Ishikawa (cell line): ENCODE data around the gene SLC9A6.

Experiments
- CEBPB ChIP-seq: IDR thresholded peaks from 2 replicates; pipeline ENCODE4 v1.6.1; 2012
- CREB1 ChIP-seq: IDR thresholded peaks from 2 replicates; pipeline ENCODE4 v1.6.1; 2012; ENCODE audit warnings: low read depth
- EGR1 ChIP-seq: IDR thresholded peaks from 2 replicates; pipeline ENCODE4 v1.6.1; 2012
- EP300 ChIP-seq: IDR thresholded peaks from 2 replicates; pipeline ENCODE4 v1.6.1; 2012; ENCODE audit warnings: borderline replicate concordance
- FOXM1 ChIP-seq: IDR thresholded peaks from 2 replicates; pipeline ENCODE4 v1.6.1; 2012; ENCODE audit warnings: low read depth, borderline replicate concordance
- MAX ChIP-seq: IDR thresholded peaks from 2 replicates; pipeline ENCODE4 v1.6.1; 2012
- NFIC ChIP-seq: IDR thresholded peaks from 2 replicates; pipeline ENCODE4 v1.6.1; 2012
- RAD21 ChIP-seq: IDR thresholded peaks from 2 replicates; pipeline ENCODE4 v1.6.1; 2012; ENCODE audit warnings: low read depth
- TAF1 ChIP-seq: IDR thresholded peaks from 2 replicates; pipeline ENCODE4 v1.6.1; 2012; ENCODE audit warnings: low read depth, mild to moderate bottlenecking
- TCF12 ChIP-seq: IDR thresholded peaks from 2 replicates; pipeline ENCODE4 v1.6.1; 2012; ENCODE audit warnings: low read depth
- TEAD4 ChIP-seq: IDR thresholded peaks from 2 replicates; pipeline ENCODE4 v1.6.1; 2012
- YY1 ChIP-seq: IDR thresholded peaks from 2 replicates; pipeline ENCODE4 v1.6.1; 2012; ENCODE audit warnings: low read depth
- ZBTB7A ChIP-seq: IDR thresholded peaks from 2 replicates; pipeline ENCODE4 v1.6.1; 2012; ENCODE audit warnings: low read depth
- TF ChIP-seq, protein P1 (sequence below): IDR thresholded peaks from 2 replicates; pipeline ENCODE4 v1.6.1; 2012; ENCODE audit warnings: low read depth, mild to moderate bottlenecking
- TF ChIP-seq, protein P2 (sequence below): IDR thresholded peaks from 2 replicates; pipeline ENCODE4 v1.6.1; 2012

SLC9A6 gene

GRCh38 chrX:136039968-136040367, 54.7 kb downstream of the SLC9A6 start:
- no peak for TF ChIP-seq TCF12
- TF ChIP-seq TEAD4: no peak
- no peak for TF ChIP-seq MAX
- no peak for TF ChIP-seq CREB1
- no peak for TF ChIP-seq FOXM1
- no peak for TF ChIP-seq EGR1
- TF ChIP-seq TAF1: no peak
- no peak for TF ChIP-seq RAD21
- TF ChIP-seq EP300: no peak
- TF ChIP-seq, protein P1, sequence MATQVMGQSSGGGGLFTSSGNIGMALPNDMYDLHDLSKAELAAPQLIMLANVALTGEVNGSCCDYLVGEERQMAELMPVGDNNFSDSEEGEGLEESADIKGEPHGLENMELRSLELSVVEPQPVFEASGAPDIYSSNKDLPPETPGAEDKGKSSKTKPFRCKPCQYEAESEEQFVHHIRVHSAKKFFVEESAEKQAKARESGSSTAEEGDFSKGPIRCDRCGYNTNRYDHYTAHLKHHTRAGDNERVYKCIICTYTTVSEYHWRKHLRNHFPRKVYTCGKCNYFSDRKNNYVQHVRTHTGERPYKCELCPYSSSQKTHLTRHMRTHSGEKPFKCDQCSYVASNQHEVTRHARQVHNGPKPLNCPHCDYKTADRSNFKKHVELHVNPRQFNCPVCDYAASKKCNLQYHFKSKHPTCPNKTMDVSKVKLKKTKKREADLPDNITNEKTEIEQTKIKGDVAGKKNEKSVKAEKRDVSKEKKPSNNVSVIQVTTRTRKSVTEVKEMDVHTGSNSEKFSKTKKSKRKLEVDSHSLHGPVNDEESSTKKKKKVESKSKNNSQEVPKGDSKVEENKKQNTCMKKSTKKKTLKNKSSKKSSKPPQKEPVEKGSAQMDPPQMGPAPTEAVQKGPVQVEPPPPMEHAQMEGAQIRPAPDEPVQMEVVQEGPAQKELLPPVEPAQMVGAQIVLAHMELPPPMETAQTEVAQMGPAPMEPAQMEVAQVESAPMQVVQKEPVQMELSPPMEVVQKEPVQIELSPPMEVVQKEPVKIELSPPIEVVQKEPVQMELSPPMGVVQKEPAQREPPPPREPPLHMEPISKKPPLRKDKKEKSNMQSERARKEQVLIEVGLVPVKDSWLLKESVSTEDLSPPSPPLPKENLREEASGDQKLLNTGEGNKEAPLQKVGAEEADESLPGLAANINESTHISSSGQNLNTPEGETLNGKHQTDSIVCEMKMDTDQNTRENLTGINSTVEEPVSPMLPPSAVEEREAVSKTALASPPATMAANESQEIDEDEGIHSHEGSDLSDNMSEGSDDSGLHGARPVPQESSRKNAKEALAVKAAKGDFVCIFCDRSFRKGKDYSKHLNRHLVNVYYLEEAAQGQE: no peak
- TF ChIP-seq, protein P2, sequence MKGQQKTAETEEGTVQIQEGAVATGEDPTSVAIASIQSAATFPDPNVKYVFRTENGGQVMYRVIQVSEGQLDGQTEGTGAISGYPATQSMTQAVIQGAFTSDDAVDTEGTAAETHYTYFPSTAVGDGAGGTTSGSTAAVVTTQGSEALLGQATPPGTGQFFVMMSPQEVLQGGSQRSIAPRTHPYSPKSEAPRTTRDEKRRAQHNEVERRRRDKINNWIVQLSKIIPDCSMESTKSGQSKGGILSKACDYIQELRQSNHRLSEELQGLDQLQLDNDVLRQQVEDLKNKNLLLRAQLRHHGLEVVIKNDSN: no peak
- TF ChIP-seq ZBTB7A: no peak
- no peak for TF ChIP-seq NFIC
- no peak for TF ChIP-seq YY1
- no peak for TF ChIP-seq CEBPB

- no peak for TF ChIP-seq EGR1
- TF ChIP-seq RAD21: no peak
- TF ChIP-seq TEAD4: no peak
- TF ChIP-seq, protein P1: no peak
- no peak for TF ChIP-seq FOXM1
- no peak for TF ChIP-seq NFIC
Measured at GRCh38 chrX:136041254-136041812, 56.1 kb downstream of the SLC9A6 start.

DNA sequence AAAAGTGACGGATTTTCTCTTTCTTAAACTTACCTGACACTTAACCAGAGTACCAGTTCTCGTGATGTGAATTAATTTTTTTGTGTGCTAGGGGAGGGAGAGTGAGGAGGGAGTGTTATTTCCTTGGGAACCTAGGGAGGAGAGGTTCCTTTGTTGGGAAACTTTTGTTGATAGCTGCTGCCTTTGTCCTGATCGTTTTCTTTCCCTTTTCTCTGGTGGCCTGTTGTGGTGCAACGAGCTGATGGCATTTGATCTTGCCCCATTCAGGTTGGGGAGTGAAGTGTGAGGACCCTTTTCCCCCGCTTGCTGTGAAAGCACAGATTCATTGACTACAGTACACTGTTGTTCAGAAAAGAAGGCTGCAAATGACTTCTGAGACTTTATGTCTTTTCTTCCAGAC, 59.8 kb downstream of the SLC9A6 start:
- no peak for TF ChIP-seq NFIC
- no peak for TF ChIP-seq YY1
- no peak for TF ChIP-seq EGR1
- TF ChIP-seq EP300: no peak
- TF ChIP-seq FOXM1: no peak
- no peak for TF ChIP-seq MAX
- no peak for TF ChIP-seq RAD21
- TF ChIP-seq ZBTB7A: no peak
- TF ChIP-seq, protein P2: no peak
- no peak for TF ChIP-seq TCF12
- no peak for TF ChIP-seq CREB1
- TF ChIP-seq, protein P1: no peak

GRCh38 chrX:136046295-136047015, 61.2 kb downstream of the SLC9A6 start:
- TF ChIP-seq FOXM1: no peak
- TF ChIP-seq RAD21: no peak
- TF ChIP-seq, protein P2: no peak
- no peak for TF ChIP-seq ZBTB7A
- TF ChIP-seq CEBPB: no peak
- TF ChIP-seq MAX: no peak
- no peak for TF ChIP-seq CREB1
- TF ChIP-seq TEAD4: no peak
- no peak for TF ChIP-seq TCF12
- no peak for TF ChIP-seq EGR1
- TF ChIP-seq, protein P1: no peak
- no peak for TF ChIP-seq EP300
- no peak for TF ChIP-seq YY1
- TF ChIP-seq TAF1: no peak
- no peak for TF ChIP-seq NFIC
